HG03103 (cell line): ENCODE results near the gene LYRM1.

Source experiments
- ATAC-seq: cut with Tn5 transposase; IDR thresholded peaks from one replicate; pipeline ENCODE4 v1.9.1; 2021; ENCODE audit warnings: low read depth; ENCODE audit not compliant: unreplicated experiment

The LYRM1 gene

DNA sequence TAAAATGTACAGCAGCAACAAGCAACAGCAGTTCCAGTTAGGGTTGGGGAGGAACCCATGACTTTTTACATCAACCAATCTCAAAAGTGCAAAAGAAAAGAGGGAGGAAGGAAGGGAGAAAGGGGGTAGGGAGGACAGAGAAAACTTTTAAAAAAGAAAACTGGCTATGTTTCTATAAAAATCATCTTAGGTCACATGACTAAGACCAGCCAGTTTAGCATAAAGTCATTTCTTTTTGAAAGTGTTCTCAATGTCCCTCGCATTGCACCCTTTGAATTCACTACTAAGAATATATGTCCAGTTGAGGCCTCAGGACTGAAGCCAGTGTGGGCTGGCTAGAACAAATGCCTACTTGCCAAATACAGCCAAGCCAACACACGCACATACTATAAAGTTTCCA is 29.3 kb upstream of the LYRM1 start:
- ATAC-seq, result no peak

DNA sequence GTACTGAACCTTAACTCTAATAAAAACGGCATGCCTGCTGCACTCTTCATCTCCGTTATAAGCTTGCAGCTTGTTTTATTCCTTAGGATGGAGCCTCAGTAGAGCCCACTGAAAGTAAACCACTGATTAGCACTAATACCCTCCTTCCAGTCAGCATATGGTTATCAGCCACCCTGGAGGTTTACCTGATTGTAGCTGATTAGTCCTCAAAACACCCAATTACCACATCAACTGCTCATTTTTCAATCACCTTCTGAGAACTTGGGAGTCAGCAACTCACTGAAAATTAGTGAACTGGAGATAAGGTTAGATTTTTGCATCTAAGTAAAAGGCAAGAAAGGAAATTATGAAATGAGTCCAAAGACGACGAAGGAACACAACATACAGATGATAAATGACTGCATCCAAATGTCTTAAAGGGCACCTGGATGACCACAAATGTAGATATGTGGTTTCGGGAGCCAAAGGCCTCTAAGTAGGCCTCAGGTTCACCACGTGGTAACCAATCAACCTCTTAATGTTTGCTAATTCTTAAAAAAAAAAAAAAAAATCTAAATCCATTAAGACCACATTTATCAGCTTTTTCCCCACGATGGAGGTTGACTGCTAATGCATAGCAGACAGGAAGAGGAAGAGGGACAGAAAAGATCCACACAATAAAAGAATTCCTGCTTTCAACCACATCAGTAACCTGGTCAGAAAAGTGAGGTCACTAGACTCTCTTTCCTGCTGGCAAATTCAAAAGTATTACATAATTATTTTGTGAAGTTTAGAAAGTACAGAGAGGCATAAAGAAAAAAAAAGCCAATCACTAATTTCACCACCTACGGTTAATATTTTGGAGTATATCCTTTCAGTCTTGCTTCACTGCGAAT is 28.4 kb upstream of the LYRM1 start:
- ATAC-seq, result no peak

DNA sequence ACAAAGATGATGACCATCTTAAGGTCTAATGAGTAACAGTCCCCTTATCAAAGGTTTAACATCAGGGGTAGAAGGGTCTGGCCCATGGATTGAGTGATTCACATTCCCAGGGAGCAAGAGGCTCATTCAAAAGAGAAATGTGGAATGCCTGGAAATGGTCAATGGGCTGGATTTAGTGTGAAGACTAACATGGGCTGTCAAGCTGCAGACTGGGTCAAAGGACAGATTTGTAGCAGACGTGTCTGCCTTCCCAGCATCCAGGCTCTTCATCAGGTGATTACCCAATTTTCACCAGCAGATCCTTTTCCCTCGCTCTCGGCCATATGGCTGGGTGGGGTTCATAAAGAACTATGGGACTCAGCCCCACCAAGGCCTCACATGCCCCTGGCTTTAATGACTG is 27.2 kb upstream of the LYRM1 start:
- no peak for ATAC-seq

DNA sequence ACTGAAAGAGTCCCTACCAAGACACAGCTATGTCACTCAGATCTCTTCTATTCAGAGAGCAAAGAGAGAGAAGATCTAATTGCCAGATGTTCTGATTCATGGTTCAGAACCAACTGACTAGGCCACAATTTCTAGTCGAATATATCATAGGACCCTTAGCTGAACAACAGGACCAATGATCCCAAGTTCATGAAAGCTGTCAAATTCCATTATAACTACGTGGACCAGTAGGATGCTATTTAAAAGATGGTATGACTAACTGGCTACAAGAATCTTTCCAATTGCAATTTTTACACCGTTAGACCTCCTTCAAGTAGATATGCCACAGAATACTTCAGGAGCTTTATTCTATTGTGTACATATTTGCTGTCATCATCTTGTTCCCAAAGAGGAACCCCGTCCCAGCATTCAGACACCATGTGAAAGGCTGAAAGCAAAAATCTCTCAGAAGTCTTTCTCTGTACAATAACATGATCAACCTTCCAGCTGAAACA is 26.4 kb upstream of the LYRM1 start:
- ATAC-seq, result no peak

DNA sequence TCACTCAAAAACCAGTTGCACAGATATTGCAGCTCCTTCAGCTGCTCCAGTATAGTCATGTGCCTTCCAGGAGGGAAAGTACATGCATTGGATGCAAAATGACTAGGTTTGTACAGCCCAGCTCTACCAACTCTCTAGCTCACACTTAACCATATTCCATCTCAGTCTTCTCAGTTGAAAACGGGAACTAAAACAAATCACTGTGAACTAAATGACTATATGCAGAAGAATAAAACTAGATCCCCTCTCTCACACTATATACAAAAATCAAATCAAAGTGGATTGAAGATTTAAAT is 25.3 kb upstream of the LYRM1 start:
- ATAC-seq, result no peak

DNA sequence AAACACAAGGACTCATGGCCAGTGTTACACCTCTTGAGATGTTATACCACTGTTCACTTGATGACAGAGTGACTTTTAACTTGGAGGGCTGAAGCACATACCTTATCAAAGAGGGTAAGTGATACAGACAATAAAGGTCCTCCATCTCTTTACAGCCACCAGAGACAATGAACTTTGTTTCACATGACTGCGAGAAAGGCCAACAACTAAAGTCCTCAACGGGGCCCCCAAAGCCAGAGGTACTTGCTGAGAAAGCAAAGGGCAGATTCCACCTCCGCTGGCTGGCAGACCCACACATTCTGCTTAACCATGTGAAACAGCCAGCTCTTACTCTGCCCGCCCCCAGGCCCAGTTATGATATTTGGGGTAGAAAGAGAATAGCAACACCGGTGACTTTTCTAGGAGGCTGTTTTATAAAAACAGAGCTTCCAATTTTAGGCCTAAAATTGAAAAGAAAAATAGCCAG is 21.9 kb upstream of the LYRM1 start:
- no peak for ATAC-seq

DNA sequence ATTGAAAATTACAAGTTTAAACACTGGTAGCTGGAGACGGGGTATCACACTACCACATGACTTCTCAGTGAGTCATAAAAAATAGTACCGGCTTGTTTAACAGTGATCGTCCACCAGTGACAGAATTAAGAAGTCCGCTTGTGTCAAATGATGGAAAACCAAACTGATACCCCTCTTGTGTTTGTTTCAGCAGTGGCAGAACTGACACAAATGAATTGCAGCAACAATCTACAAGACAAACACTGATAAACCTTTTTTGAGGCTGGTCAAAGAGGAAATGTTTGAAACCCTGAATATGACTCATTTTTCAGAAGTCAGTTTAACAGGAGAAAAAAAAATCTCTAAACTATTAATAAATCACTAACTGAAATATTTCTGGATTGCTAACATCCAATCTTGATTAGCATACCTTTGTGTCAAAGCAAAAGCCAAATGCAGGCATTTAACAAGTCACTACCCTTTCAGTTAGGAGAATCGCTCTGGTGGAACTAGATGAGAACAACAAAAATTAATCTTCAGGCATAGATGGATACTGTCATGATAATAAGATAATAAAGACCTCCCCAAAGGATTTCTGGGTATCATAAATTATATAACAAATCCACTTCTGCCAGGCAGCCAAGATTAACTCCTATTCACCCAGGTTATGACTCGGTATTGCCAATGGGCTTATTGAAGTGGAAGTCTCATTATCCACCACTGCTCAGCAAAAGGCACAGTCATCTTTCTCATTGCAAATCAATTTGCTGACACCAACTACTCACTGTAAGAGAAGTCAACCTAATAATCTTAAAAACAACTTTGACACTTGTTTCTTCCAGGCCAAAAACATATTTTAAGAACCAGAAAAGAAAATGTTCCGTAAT is 21.2 kb upstream of the LYRM1 start:
- no peak for ATAC-seq

DNA sequence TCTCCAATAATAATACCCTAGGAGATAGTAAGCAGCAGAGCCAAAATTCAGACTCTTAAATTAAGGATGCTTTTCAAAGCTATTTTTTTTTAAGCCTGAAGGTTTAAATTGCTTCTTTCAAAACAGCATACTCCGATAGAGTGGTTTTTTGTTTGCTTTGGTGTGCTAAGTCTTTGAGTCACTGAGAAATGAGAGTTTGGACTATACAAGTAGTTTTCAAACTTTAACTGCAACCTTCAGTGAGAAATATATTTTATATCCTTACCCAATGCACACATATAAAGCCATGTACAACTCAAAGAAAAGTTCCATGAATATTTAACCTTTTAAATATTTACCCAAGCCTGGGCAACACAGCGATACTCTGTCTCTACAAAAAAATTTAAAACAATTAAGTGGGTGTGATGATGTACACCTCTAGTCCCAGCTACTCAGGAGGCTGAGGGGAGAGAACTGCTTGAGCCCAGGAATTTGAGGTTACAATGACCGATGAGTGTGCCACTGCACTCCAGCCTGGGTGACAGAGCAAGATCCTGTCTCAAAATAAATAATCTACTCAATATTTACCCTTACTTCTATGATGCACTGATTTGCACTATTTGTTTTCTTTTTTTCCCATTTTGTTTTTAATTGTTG is 19.6 kb upstream of the LYRM1 start:
- ATAC-seq, result no peak

DNA sequence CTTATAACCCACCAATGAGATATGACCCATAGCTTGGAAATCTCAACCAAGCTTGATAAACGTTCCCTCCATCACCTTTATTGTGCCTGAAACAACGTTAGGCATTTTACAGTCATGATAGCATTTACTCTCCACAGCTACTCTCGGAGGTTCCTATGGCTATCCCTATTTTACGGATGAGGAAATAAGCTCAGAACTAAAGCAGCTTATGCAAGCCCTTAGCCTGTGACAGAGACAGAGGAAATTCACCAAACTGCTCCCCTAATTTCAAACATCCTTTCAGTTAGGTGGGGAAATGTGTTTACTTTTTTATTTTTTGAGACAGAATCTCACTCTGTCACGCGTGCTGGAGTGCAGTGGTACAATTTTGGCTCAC is 19.1 kb upstream of the LYRM1 start:
- no peak for ATAC-seq

DNA sequence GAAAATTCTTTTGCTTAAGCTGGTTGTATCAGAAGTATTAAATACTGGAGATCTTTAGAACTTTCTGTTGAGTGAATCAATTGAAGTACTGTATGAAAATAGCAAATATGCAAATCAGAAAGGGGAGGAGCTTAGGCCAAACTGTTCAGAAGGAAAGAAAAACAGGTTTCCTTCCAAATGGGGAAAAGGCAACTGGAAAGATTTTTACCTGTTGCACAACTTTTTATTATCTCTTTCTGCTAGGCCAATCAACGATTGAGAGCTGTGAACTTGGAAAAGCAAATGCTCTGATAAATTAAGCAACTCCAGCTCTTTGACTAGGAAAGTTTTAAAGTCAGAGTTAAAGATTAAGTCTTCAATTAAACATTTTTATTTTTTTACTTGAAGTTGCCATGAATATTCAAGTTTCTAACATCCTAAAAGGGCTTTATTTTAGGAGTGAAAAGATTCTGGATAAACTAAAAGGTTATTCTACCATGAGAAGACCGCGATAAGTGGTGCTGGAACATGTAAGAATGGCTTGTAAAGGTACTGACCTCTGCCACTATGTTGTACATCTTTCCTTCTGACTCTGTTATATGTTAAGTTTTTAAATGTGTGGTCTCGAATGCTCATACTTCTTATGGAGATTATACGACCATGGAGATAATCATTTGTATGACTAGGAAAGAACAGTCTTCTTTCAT is 16.9 kb upstream of the LYRM1 start:
- ATAC-seq, result no peak

DNA sequence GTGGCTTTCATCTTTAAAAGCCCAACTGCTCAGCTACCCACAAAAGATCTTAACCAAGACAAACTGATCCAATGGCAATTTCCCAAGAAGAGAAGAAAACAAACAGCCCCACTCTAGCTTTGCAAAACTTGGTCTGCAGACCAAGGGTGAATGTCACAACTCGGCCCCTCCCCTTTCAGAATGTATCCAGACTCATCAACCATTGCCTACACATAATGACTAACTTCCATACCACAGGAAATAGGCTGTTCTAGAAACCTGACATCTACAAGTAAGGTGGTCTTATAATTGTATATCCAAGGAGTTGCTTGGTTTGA is 16.4 kb upstream of the LYRM1 start:
- ATAC-seq, result no peak

DNA sequence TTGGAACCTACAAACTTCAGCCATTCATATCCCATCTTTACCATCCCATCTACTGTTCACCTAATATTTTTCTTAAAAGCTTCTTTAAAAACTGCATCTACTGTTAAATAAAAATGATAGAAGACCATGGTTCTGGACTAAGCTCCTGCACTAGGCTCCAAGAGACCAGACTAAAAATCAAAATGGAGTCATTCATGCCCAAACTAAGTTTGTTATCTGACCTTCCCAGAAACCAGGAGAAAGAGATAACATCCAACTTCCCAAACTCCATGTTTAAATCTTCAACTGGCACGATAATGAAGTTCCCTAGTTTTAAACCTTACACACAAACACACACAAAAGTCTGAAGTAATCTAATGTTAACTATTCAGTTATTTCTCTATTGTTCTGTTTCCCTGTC is 14.3 kb upstream of the LYRM1 start:
- no peak for ATAC-seq

DNA sequence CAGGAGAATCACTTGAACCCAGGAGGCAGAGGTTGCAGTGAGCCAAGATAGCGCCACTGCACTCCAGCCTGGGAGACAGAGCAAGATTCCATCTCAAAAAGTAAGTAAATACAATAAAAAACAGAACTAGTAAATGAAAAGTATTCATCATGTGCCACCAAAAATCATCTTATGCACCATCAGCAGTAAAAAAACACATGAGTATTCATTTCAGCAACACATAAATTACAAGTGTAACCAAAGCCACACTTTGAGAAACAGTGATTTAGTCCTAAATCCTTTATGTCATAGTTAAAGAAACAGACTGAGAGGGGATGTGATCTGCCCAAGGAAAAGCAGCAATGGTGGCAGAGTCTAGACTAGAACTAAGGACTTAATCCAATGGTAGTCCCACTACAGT is 13.4 kb upstream of the LYRM1 start:
- no peak for ATAC-seq

DNA sequence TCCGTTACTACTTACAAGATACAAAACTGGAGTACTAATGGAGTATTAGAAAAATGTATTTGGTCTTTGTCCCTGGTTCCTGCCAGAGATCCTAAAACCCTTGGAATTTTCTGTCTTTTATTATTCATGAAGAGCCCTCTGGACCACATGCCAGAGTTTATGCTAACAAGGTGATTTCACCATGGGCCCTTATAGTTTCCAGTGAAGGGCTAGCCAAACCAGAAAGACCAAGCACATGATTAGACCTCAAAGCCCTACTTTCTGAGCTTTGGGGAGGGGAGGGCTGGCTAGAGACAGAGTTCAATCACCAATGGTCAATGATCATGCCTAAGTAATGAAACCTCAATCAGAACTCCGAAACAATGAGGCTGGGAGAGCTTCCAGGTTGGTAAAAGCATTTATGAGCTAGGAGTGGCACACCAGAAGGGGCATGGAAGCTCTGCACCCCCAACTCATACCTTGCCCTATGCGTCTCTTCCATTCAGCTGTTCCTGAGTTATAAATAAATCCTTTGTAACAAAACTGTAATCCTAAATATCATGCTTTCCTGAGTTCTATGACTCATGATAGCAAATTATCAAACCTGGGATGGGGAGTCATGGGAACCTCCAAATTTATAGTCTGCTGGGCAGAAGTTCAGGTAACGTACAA is 10.8 kb upstream of the LYRM1 start:
- no peak for ATAC-seq

DNA sequence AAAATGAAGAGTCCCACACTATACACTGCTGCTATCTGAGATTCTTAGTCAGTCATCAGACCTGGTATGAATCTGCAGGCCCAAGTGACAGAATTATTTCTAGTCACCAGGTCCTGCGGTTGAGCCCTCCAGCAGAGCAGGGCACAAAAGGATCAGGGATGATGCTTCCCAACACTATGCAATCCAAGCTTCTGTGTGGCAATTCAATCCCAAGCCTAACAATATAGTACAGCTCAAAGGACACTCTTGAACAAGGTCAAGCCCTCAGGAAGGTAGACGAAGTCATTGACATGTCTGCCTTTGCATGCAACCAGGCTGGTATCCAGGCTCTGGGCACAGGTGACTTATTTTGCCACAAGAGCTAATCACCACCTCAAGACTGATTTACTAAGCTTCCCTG is 6.2 kb upstream of the LYRM1 start:
- ATAC-seq, result no peak

DNA sequence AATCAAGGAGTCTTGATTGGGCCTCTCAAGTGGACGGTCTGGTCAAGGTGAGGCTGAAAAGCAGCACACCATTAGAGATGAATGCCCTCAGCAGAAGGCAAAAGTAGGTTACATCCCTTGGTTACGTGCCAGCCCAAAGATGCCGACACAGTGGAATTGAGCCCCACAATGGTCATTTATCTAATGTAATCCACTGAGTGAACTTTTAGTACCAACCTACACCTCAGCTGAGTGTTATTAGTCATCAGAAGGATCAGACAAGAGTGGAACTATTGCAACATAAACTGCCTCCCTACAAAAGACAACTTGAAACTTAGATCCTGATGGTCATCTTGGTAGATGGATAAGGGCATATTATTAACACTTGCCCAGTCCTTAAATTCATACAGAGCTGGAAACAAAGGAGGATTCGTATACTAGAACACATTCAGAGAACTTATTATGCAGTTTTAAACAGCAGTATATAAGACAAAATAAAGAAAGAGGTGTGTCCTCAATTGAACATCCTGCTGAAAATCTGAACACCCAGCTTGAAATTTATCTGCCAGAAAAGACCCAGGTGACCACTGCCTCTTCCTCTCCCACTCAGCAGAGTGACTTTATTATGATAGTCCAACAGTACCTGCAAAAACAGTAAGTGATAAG is 3.2 kb upstream of the LYRM1 start:
- ATAC-seq, result no peak

DNA sequence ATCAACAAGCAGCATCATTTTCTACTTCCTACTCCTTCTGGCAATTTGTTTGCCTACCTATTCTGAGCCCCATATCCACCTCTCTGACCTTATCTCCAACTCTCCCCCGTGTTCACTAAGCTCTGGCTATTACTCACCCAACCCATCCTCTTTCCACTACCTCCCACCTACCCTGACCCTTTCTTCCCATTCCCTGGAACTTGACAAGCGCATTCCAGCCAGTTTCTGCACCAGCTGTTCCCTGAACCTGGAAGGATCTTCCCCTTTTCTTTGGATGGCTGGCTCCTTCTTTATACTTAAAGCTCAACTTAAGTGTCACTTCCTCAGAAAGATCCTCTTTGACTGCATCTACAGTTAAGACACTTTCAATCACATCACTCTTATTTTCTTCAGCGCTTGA is 2.6 kb upstream of the LYRM1 start:
- no peak for ATAC-seq

DNA sequence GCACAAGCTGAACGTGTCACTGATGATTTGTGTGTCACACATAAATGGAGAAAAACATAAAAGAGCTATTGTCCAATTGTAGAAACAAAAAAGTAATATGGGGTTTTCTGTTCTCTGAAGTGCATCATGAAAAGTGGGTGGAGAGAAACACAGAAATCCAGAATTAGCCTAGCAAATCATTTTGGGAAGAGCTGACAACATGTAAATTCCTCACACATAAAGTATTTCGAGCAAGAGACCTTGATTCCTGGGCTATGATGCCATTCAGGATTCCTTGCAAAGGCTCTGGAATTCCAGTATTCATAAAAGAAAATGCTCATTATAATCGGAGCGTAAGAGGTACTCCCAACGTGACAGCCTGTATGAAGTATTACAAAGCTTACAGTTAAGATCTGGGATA is 1.5 kb upstream of the LYRM1 start:
- no peak for ATAC-seq

DNA sequence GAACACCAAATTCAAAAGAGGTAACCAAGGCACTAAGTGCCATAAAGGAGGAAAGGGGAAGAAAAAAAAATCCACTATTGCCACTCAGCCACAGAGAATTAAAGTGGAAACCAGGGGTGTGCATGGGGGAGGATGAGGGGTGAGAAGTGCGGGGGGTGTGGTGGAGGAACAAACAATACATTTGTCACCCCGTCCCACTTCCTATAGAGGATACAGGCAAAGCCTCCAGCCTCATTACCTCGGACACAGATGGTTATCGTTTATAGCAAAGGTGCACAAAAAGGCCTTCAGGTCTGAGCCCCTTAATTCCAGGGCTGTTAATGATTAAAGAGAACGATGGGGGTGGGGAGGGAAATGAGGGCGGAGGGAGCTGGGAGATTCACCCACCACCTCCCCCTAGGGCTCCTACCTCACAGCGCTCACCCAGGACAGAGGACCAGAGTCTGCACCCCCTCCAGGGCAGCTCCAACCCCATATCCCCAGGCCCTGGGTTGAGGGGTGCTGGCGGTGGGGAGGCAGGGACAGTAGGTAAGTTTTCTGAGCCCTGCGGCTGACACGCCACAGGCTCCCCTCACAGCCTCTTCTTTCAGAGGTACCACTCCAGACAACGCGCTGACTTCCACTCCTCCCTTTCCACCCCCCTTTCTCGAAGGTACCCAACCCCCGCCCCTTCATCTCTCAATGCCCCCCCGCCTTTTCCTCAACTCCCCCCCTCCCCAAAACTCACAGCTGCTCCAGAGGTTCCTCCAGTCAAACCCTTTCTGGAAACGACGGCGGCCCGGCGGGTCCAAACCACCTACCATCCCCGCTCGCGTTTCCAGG is 883 bp upstream of the LYRM1 start:
- no peak for ATAC-seq
